Activated naive CD8-positive, alpha-beta T cell treated with anti-CD3 and anti-CD28 coated beads for 36 hours (primary cell): ENCODE data around the gene GARIN1A. TPM values are rescaled to one million over a fixed set of nuclear protein-coding genes. Genes with fewer than 3 reads are reported as not detected.
"Not testable (repeated sequence)": the region's sequence is repeated elsewhere in the genome, so short reads cannot be mapped to it uniquely, and the experiment has no call there.

ENCODE experiments used
- DNase-seq: peaks from one replicate; pipeline ENCODE4 v3.0.0; 2021
- H3K27ac Mint-ChIP-seq: one replicate; pipeline ENCODE4 v1.8.0; 2022; ENCODE audit warnings: mild to moderate bottlenecking, moderate library complexity, mixed read lengths
- H3K27me3 Mint-ChIP-seq: one replicate; pipeline ENCODE4 v1.8.0; 2022; ENCODE audit warnings: mild to moderate bottlenecking, mixed read lengths
- H3K36me3 Mint-ChIP-seq: one replicate; pipeline ENCODE4 v1.8.0; 2021; ENCODE audit warnings: mild to moderate bottlenecking, mixed read lengths
- H3K4me1 Mint-ChIP-seq: one replicate; pipeline ENCODE4 v1.8.0; 2021; ENCODE audit warnings: mixed read lengths
- H3K4me3 Mint-ChIP-seq: one replicate; pipeline ENCODE4 v1.8.0; 2022; ENCODE audit warnings: mild to moderate bottlenecking, moderate library complexity, mixed read lengths
- H3K9me3 Mint-ChIP-seq: one replicate; pipeline ENCODE4 v1.8.0; 2022; ENCODE audit warnings: mixed read lengths
- total RNA-seq, 2 experiments: library from RNA; stranded (reverse); gene quantifications; one replicate each; pipeline ENCODE4 v1.2.3, GENCODE V29; 2021

GARIN1A gene
- total RNA-seq: under 1 TPM; 0.29 to 0.30 TPM

GRCh38 chr7:128671992-128672391 is at the start of gene GARIN1A:
TSS of gene GARIN1A (plus strand) at chr7:128672292. CDS start at chr7:128672398, 106 bp downstream.
- H3K36me3 Mint-ChIP-seq: no peaks in the 10 kb centered on the region
- H3K4me1 Mint-ChIP-seq: peaks cover 3% of the 10 kb centered on the region
- no peak within 1 kb of the TSS for H3K27ac Mint-ChIP-seq

GRCh38 chr7:128627124-128627523 is 45.0 kb upstream of the GARIN1A start:
- peaks cover 18% of the 10 kb centered on the region for H3K36me3 Mint-ChIP-seq
- not testable (repeated sequence) for H3K27ac Mint-ChIP-seq, DNase-seq, H3K4me3 Mint-ChIP-seq, H3K4me1 Mint-ChIP-seq, H3K27me3 Mint-ChIP-seq, H3K9me3 Mint-ChIP-seq

More at GRCh38 chr7:128671992-128672391, at the start of gene GARIN1A:
- Mint-ChIP-seq H3K9me3 (no peaks in the 10 kb centered on the region), H3K4me3 (no peak within 1 kb of the TSS), H3K27me3 (peaks cover 17% of the 10 kb centered on the region)
- DNase-seq: no peak

GRCh38 chr7:128633915-128634314 is 38.2 kb upstream of the GARIN1A start:
- H3K9me3 Mint-ChIP-seq, DNase-seq, H3K27ac Mint-ChIP-seq, H3K4me1 Mint-ChIP-seq, H3K4me3 Mint-ChIP-seq, H3K27me3 Mint-ChIP-seq: not testable (repeated sequence)
- peaks cover 15% of the 10 kb centered on the region for H3K36me3 Mint-ChIP-seq

GRCh38 chr7:128645206-128645605 is 26.9 kb upstream of the GARIN1A start:
- not testable (repeated sequence) for H3K4me1 Mint-ChIP-seq, H3K4me3 Mint-ChIP-seq, DNase-seq, H3K27ac Mint-ChIP-seq, H3K9me3 Mint-ChIP-seq, H3K36me3 Mint-ChIP-seq, H3K27me3 Mint-ChIP-seq

- not testable (repeated sequence) for H3K27me3 Mint-ChIP-seq, H3K9me3 Mint-ChIP-seq, H3K4me1 Mint-ChIP-seq, H3K36me3 Mint-ChIP-seq, DNase-seq, H3K4me3 Mint-ChIP-seq
- H3K27ac Mint-ChIP-seq: peak overlapping the region; percentile 50
These were observed 26.2 kb upstream of the GARIN1A start for GRCh38 chr7:128645844-128646243.

- DNase-seq, H3K36me3 Mint-ChIP-seq, H3K9me3 Mint-ChIP-seq, H3K4me3 Mint-ChIP-seq, H3K27ac Mint-ChIP-seq, H3K4me1 Mint-ChIP-seq, H3K27me3 Mint-ChIP-seq: not testable (repeated sequence)
These were observed 25.2 kb upstream of the GARIN1A start for GRCh38 chr7:128646877-128647276.

- H3K36me3 Mint-ChIP-seq, DNase-seq, H3K4me1 Mint-ChIP-seq, H3K9me3 Mint-ChIP-seq, H3K4me3 Mint-ChIP-seq, H3K27ac Mint-ChIP-seq, H3K27me3 Mint-ChIP-seq: not testable (repeated sequence)
These were observed 21.0 kb upstream of the GARIN1A start for GRCh38 chr7:128651096-128651495.

GRCh38 chr7:128652606-128653005 is 19.5 kb upstream of the GARIN1A start:
- not testable (repeated sequence) for H3K27me3 Mint-ChIP-seq

GRCh38 chr7:128653197-128653596 is 18.9 kb upstream of the GARIN1A start:
- not testable (repeated sequence) for H3K4me3 Mint-ChIP-seq, H3K4me1 Mint-ChIP-seq, H3K36me3 Mint-ChIP-seq, H3K27me3 Mint-ChIP-seq, H3K9me3 Mint-ChIP-seq, H3K27ac Mint-ChIP-seq, DNase-seq

More at GRCh38 chr7:128652606-128653005, 19.5 kb upstream of the GARIN1A start:
- not testable (repeated sequence) for H3K4me1 Mint-ChIP-seq, H3K36me3 Mint-ChIP-seq, DNase-seq, H3K4me3 Mint-ChIP-seq, H3K9me3 Mint-ChIP-seq, H3K27ac Mint-ChIP-seq

- H3K27me3 Mint-ChIP-seq, H3K4me3 Mint-ChIP-seq, H3K4me1 Mint-ChIP-seq, DNase-seq, H3K27ac Mint-ChIP-seq, H3K36me3 Mint-ChIP-seq, H3K9me3 Mint-ChIP-seq: not testable (repeated sequence)
These were observed 18.0 kb upstream of the GARIN1A start for GRCh38 chr7:128654080-128654479.

- not testable (repeated sequence) for H3K4me3 Mint-ChIP-seq, H3K27ac Mint-ChIP-seq, H3K4me1 Mint-ChIP-seq, DNase-seq, H3K36me3 Mint-ChIP-seq, H3K27me3 Mint-ChIP-seq, H3K9me3 Mint-ChIP-seq
These were observed 17.6 kb upstream of the GARIN1A start for GRCh38 chr7:128654501-128654900.

GRCh38 chr7:128658428-128658827 is 13.7 kb upstream of the GARIN1A start:
- DNase-seq, H3K4me1 Mint-ChIP-seq, H3K27ac Mint-ChIP-seq, H3K4me3 Mint-ChIP-seq, H3K27me3 Mint-ChIP-seq: not testable (repeated sequence)
- peaks cover 15% of the 10 kb centered on the region for H3K9me3 Mint-ChIP-seq
- peaks cover 14% of the 10 kb centered on the region for H3K36me3 Mint-ChIP-seq

- Mint-ChIP-seq H3K36me3 (peaks cover 15% of the 10 kb centered on the region), H3K27me3 (no peaks in the 10 kb centered on the region), H3K4me3 (no peak overlapping the region), H3K9me3 (peaks cover 15% of the 10 kb centered on the region), H3K4me1 (no peaks in the 10 kb centered on the region), H3K27ac (no peak overlapping the region)
- no peak for DNase-seq
These were observed 11.5 kb upstream of the GARIN1A start for GRCh38 chr7:128660596-128660995.

GRCh38 chr7:128661446-128661845 is 10.6 kb upstream of the GARIN1A start:
- peaks cover 15% of the 10 kb centered on the region for H3K36me3 Mint-ChIP-seq
- peaks cover 15% of the 10 kb centered on the region for H3K9me3 Mint-ChIP-seq
- no peaks in the 10 kb centered on the region for H3K4me1 Mint-ChIP-seq
- H3K27me3 Mint-ChIP-seq: no peaks in the 10 kb centered on the region
- H3K27ac Mint-ChIP-seq: no peak overlapping the region
- H3K4me3 Mint-ChIP-seq: no peak overlapping the region
- no peak for DNase-seq

GRCh38 chr7:128662091-128662490 is 10.0 kb upstream of the GARIN1A start:
- DNase-seq: no peak
- Mint-ChIP-seq H3K27me3 (no peaks in the 10 kb centered on the region), H3K9me3 (peaks cover 15% of the 10 kb centered on the region), H3K4me1 (no peaks in the 10 kb centered on the region), H3K27ac (no peak overlapping the region), H3K36me3 (peaks cover 15% of the 10 kb centered on the region), H3K4me3 (no peak overlapping the region)

GRCh38 chr7:128663223-128663622 is 8.9 kb upstream of the GARIN1A start:
- H3K27me3 Mint-ChIP-seq, H3K4me1 Mint-ChIP-seq, H3K4me3 Mint-ChIP-seq, H3K27ac Mint-ChIP-seq, DNase-seq: not testable (repeated sequence)
- H3K9me3 Mint-ChIP-seq: peaks cover 15% of the 10 kb centered on the region
- H3K36me3 Mint-ChIP-seq: peaks cover 15% of the 10 kb centered on the region

GRCh38 chr7:128665057-128665456 is 7.0 kb upstream of the GARIN1A start:
- Mint-ChIP-seq H3K4me3 (no peak overlapping the region), H3K36me3 (peaks cover 15% of the 10 kb centered on the region), H3K27ac (no peak overlapping the region), H3K9me3 (peaks cover 15% of the 10 kb centered on the region), H3K27me3 (no peaks in the 10 kb centered on the region), H3K4me1 (no peaks in the 10 kb centered on the region)
- no peak for DNase-seq
